Measurements from ENCODE around the gene CD70.
"Not testable (repeated sequence)": the region's sequence is repeated elsewhere in the genome, so short reads cannot be mapped to it uniquely, and the experiment has no call there.

The CD70 gene

DNA sequence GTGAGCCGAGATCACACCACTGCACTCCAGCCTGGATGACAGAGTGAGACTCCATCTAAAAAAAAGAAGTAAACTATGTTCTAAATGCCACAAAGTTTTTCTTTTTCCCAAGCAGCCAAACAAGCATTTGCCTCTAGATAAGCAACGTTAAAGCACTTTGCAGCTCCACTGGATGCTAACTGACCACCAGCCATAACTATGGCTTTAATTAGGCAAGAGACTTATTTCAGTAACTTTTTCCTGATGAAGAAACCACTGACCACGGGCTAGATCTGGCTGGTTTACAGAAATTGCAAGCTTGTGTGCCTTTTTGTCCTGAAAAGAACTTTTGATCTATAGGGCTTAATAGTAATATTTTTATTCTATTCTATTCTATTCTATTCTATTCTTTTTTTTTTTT, 22.1 kb downstream of the CD70 start:
- DNase-seq: no peak

DNA sequence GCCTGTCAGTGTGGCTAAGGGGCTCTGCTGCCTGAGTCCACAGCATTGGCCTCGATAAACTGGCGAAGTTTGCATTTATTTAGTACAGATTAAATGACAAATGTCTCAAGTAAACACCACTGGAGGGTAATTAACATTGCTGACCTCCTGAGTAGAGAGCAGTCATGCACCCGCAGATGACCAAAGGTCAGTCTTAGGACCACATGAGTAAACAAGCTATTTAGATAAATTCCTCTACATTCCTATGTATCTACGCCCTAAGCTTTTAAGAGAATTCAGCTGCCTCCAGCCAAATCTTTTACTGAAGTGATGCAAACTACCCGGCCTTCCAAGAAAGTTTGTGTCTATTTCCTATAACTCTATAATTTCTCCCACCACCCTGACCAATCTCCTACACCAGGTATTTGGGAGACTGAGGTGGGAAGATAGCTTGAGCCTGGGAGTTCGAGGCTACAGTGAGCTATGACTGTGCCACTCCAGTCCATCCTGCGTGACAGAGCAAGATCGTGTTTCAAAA, 22.9 kb downstream of the CD70 start:
- no peak for DNase-seq

DNA sequence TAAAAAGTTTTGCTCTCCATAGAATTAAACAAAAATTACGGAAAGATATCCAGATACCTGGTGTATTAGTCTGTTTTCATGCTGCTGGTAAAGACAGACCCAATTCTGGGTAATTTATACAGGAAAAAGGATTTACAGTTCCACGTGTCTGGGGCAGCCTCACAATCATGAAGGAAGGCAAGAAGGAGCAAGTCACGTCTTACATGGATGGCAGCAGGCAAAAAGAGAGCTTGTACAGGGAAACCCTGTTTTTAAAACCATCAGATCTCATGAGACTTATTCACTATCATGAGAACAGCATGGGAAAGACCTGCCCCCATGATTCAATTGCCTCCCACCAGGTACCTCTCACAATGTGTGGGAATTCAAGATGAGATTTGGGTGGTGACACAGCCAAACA, 24.2 kb downstream of the CD70 start:
- not testable (repeated sequence) for DNase-seq

DNA sequence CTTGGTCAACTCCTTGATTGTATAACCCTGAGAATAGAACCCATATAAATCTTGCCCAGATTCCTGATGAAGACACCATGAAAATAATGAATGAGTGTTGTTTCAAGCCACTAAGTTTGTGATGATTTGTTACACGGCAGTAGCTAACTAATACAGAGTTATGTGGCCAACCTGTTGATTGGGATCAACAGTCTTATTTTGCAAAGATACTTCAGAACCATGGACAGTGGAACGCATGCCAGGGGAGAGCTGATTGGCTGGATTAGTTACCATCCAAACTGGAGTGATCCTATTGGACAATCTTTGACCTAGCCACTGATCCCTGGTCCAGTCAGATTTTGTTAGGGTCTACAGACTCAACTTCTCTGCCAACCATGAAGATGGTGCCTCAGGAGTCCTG, 26.6 kb downstream of the CD70 start:
- DNase-seq: no peak

DNA sequence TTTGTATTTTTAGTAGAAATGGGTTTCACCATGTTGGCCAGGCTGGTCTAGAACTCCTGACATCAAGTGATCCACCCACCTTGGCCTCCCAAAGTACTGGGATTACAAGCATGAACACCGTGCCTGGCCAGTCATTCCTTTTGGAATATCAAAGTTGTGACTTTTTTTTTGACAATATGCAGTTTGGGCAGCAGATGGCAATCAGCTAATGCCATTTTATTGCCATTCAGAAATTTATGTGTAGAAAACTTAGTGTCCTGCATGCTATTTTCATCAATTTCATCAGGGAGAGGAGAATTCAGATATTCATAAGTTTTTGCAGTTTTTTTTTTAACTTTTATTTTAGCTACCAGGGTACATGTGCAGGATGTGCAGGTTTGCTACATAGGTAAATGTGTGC, 28.5 kb downstream of the CD70 start:
- not testable (repeated sequence) for DNase-seq

DNA sequence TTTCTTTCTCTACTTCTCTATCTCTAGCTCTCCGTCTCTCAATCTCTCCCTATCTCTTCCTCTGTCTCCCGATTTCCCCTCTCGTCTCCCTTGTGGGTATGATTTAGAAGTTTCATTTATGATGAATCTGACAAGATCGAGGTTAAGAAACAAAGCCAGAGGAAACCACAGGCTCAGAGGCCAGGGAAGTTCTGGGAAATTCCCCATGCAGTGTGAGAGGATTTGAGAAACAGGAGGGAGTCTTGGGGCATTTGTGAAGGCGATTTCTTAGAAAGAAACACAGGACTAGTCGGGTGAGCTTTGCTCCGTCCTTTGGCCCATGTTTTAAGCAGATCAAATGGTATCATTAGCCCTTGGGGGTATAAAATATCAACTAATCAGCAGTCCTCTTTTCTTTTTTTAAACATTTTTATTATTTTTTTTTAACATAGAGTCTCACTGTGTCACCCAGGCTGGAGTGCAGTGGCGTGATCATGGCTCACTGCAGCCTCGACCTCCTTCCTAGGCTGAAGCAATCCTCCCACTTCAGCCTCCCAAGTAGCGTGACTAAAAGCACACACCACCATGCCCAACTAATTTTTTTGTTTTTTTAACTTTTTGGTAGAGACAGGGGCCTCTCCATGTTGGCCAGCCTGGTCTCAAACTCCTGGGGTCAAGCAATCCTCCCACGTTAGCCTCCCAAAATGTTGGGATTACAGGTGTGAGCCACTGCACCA, 34.3 kb downstream of the CD70 start:
- DNase-seq: no peak

DNA sequence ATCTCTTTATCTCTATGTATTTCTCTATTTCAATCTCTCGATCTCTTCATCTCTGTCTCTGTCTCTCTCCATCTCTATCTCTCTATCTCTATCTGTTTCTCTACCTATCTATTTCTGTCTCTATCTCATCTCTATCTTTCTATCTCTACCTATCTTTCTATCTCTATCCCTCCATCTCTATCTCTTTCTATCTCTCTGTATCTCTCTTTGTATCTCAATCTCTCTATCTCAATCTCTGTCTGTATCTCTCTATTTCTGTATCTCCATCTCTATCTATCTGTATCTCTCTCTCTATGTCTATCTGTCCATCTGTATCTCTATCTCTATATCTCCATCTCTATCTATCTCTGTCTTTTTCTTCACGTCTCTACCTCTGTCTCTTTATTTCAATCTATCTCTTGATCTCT, 34.9 kb downstream of the CD70 start:
- DNase-seq: no peak

DNA sequence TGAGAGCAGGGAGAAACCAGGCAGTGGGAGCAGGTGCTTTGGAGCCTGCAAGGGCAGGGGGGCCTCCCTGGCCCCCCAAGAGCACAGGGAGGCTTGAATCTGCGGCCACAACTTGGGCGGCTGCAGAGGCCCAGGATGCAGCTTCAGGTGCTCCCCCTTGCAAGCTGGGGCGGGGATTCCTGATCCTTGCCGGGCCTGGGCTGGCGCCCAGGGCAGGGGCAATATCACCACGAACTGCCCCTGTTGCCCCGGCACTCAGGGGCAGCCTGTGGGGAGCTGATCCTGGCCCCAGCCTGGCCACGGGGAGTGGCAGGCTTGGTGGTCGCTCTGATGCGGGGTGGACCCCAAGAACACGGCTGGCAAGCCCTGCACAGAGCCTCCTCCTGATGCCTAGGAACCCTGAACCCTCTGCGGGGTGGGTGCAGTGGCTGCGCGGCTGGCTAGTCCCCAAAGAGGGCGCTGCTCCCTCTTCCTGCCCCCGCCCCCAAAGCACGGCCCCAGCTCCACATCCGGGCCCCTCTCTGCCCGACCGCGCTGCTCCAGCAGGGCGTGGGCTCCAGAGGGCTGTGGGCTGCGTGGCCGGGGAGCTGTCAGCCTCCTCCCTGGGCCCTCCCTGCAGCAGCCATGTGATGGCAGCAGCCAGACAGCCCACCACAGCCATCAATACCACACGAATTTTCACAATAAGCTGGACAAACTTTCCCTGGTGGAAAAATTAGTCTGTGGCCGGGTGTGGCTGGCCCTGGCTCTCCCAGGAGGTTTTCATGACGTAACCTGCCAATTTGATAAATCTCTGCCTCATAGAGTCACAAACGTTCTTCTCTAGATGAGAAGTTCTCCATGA, 39.1 kb downstream of the CD70 start:
- peak; percentile 43 for DNase-seq

DNA sequence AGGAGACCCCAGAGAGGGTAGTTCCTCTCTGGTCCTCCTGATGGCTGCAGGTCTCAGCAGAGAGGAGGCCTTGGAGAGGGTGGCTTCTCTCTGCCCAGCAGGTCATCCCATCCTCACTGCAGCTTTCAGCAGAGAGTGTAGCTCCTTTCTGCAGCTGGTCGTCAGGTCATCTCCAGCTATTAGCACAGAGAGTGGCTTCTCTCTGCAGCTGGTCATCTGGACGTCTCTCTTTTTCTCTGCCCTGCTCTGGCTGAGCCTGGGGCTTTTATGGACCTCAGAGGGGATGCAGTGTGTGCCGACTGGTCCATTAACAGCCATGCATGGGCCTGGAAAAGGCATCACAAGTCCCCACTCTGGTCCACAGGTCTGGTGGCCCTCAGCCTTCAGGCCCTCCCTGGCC, 39.9 kb downstream of the CD70 start:
- no peak for DNase-seq

DNA sequence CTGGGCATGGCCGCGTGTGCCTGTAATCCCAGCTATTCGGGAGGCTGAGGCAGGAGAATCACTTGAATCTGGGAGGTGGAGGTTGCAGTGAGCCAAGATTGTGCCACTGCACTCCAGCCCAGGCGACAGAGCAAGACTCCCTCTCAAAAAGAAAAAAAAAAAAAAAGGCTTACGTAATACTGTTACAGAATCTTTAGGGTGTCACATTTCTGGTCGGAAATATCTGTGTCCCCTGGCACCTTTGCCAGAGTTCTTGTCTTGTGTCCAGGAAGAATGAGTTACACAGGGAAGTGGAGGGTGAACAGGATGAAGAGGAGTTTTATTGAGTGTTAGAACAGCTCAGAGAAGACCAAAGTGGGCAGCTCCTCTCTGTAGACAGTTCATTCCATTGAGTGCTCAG, 40.3 kb downstream of the CD70 start:
- not testable (repeated sequence) for DNase-seq

DNA sequence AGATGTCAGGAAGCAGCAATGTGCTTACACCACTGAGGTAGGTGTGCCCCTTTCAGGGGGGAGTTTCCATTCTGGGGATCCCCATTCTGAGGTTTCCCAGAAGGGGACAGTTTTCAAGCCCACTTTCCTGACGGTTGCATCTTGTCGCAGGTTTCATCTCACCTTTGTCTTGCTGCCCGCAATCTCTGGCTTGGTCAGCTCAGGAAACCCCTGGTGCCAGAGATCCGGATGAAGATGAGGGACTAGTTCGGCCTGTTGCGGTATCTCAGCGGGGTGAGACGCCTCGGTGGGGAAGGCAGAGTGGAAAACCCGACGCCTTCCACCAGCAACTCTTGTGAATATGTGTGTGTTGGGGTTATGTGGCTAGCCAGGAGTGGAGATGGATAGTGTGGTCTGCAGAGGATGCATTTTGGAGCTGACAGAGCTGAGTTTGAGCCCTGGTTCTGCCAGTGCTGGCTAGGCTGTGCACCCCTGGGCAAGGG, 47.0 kb downstream of the CD70 start:
- no peak for DNase-seq

DNA sequence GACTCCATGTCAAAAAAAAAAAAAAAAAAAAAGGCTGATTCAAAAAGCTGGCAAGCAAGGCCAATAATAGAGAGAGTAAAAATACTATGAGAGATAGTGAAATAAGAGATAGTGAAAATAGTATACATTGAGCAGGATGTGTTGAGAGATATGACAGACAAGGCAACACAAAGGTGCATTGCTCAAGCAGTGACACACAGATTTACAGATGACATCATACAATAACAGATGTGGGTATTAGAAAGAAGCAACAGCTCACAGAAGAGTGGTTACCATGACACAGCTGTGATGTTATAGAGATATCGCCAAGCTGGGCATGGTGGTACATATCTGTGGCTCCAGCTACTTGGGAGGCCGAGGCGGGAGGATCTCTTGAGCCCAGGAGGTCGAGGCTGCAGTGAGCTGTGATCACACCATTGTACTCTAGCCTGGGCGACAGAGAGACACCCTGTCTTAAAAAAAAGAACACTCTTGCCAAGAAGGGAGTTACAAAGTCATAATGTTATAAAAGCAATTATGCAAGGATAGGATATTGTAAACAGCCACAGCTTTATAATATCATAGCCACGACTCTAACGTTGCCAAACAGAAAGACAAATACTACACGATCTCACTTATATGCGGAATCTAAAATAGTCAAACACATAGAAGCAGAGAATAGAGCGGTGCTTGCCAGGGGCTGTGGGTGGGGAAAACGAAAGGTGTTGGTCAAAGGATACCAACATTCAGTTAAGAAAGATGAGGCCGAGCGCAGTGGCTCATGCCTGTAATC, 49.8 kb downstream of the CD70 start:
- DNase-seq: no peak

DNA sequence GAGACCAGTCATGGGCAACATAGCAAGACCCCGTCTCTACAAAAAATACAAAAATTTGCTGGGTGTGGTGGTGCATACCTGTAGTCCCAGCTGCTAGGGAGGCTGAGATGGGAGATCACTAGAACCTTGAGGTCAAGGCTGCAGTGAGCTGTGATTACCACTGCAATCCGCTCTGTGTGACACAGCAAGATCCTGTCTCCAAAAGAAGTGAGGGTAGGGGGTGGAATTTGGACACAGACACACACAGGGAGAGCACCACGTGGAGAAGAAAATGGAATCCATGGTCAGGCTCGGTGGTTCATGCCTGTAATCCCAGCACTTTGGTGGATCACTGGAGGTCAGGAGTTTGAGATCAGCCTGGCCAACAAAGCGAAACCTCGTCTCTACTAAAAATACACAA, 51.4 kb downstream of the CD70 start:
- no peak for DNase-seq
